ENCODE results near the gene TGFA.

DNA sequence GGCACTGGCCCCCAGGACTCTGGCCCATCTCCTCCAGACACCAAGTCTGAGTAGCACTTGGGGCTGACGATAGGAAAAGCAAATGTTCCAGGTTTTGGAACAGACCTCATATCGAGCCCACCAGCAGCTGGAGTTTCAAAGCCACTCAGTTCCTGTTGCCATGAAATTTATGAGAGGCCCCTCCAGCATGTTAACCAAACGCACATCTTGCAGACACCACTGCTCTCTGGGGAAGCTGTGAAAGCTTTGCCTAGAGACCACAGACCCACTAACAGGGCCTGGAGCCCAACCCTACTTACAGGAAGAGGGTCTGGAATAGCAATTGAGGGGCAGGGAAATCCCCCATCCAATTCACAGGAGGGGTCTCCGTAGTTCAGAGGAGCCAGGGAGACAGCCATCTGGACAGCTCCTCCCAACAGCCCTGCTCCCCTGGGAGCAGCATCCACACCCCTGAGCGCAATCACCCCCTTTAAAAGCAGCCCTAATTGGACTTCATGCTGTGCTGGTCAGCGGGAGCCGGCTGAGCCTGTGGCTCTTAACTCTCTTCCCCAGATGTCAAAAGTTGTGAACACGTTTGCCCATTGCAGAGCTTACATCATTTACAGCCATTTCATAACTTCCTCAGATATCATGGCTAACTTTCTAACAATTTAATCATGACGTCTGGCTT lies 81.3 kb downstream of the TGFA start:
- TF ChIP-seq MAX (IDR thresholded peaks at IDR 0.05) (no peak), SP1 (IDR thresholded peaks at IDR 0.05) (no peak), HNF4A (conservative IDR thresholded peaks at IDR 0.05) (no peak), CTCF (IDR thresholded peaks at IDR 0.05; ENCODE audit: low read depth, low read length, missing input control) (no peak), HNF4G (IDR thresholded peaks at IDR 0.05) (no peak), GABPA (IDR thresholded peaks at IDR 0.05 in 1 of 2, conservative IDR thresholded peaks at IDR 0.05 in 1 of 2) (no peak), REST (IDR thresholded peaks at IDR 0.05) (no peak), YY1 (IDR thresholded peaks at IDR 0.05) (no peak), RAD21 (IDR thresholded peaks at IDR 0.05) (no peak), RXRA (IDR thresholded peaks at IDR 0.05) (no peak), EGR1 (IDR thresholded peaks at IDR 0.05; ENCODE audit: low read depth in 2 of 2) (no peak)
- TF ChIP-seq, protein P1, sequence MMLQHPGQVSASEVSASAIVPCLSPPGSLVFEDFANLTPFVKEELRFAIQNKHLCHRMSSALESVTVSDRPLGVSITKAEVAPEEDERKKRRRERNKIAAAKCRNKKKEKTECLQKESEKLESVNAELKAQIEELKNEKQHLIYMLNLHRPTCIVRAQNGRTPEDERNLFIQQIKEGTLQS (IDR thresholded peaks at IDR 0.05) = no peak
- TF ChIP-seq, protein P2, sequence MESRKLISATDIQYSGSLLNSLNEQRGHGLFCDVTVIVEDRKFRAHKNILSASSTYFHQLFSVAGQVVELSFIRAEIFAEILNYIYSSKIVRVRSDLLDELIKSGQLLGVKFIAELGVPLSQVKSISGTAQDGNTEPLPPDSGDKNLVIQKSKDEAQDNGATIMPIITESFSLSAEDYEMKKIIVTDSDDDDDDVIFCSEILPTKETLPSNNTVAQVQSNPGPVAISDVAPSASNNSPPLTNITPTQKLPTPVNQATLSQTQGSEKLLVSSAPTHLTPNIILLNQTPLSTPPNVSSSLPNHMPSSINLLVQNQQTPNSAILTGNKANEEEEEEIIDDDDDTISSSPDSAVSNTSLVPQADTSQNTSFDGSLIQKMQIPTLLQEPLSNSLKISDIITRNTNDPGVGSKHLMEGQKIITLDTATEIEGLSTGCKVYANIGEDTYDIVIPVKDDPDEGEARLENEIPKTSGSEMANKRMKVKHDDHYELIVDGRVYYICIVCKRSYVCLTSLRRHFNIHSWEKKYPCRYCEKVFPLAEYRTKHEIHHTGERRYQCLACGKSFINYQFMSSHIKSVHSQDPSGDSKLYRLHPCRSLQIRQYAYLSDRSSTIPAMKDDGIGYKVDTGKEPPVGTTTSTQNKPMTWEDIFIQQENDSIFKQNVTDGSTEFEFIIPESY (IDR thresholded peaks at IDR 0.05) = no peak

Measured in liver (tissue), 3 donors.